Gastrocnemius medialis (tissue), 4 donors: ENCODE data around the gene CA9. TPM values are rescaled to one million over a fixed set of nuclear protein-coding genes. Genes with fewer than 3 reads are reported as not detected.

Experiments used
- ATAC-seq, 2 donors: fragments of 150-250 bp; one replicate each; pipeline ENCODE4 v1.9.1; 2016
- DNase-seq, 2 donors: peaks; one replicate each; pipeline ENCODE4 v3.0.0-alpha.2; 2019
- H3K27ac ChIP-seq, 4 donors: fragments of 200-600 bp; sonication (generic); 1 replicate in 1 of 4; 2 replicates in 3 of 4; pipeline ENCODE4 v1.5.1; 2016 to 2018; ENCODE audit warnings: mild to moderate bottlenecking in 2 of 4, moderate library complexity in 1 of 4
- H3K27me3 ChIP-seq, 3 donors: fragments of 200-600 bp; sonication (generic) in 2 of 3; 1 replicate in 1 of 3; 2 replicates in 2 of 3; pipeline versions ENCODE4 v1.5.1 to v1.6.0; 2016 to 2019; ENCODE audit warnings: mild to moderate bottlenecking in 1 of 3, moderate library complexity in 1 of 3
- H3K36me3 ChIP-seq, 2 donors: fragments of 200-600 bp; sonication (generic) in 1 of 2; one replicate each; pipeline ENCODE4 v1.5.1; 2017 to 2018
- H3K4me1 ChIP-seq, 2 donors: fragments of 200-600 bp; sonication (generic) in 1 of 2; one replicate each; pipeline ENCODE4 v1.5.1; 2016 to 2017; ENCODE audit warnings: mild to moderate bottlenecking in 2 of 2
- H3K4me3 ChIP-seq, 4 donors: fragments of 200-600 bp; sonication (generic) in 3 of 4; 1 replicate in 1 of 4; 2 replicates in 3 of 4; pipeline ENCODE4 v1.5.1; 2016 to 2019; ENCODE audit warnings: mild to moderate bottlenecking in 2 of 4
- H3K9me3 ChIP-seq, 3 donors: fragments of 200-600 bp; sonication (generic) in 2 of 3; 1 replicate in 1 of 3; 2 replicates in 2 of 3; pipeline ENCODE4 v1.5.1; 2016 to 2019
- CTCF ChIP-seq, 5 experiments: fragments of 450-650 bp in 3 of 5; fragments of 200-600 bp in 2 of 5; sonication (generic) in 2 of 5; IDR thresholded peaks in 4 of 5; conservative IDR thresholded peaks in 1 of 5; 1 replicate in 4 of 5; 2 replicates in 1 of 5; pipeline ENCODE4 v1.5.1; 2016 to 2019; ENCODE audit warnings: antibody characterized with exemption in 5 of 5, mild to moderate bottlenecking in 3 of 5, moderate library complexity in 3 of 5
- POLR2A ChIP-seq, 2 donors: fragments of 450-650 bp; IDR thresholded peaks; one replicate each; pipeline ENCODE4 v1.6.1; 2017; ENCODE audit warnings: antibody characterized with exemption in 2 of 2, mild to moderate bottlenecking in 2 of 2, moderate library complexity in 2 of 2
- in situ Hi-C, 4 donors: fragments of 200-750 bp; cut with MboI; loops; one replicate each; pipeline versions ENCODE4 v1.15.0 to v1.8.0; 2017; ENCODE audit warnings: low sequenced_read_pairs in 4 of 4
- intact Hi-C: fragments of 100-400 bp; cut with DNase I; formaldehyde crosslinking; loops from one replicate; pipeline ENCODE4 v1.15.1; 2023; ENCODE audit warnings: low total_unique reads
- microRNA-seq, 2 donors: library from miRNA; unstranded; fragments of <30 nt; microRNA quantifications; one replicate each; pipeline ENCODE4, GENCODE V29; 2016; ENCODE audit warnings: borderline replicate concordance in 2 of 2
- total RNA-seq, 4 donors: library from RNA; depleted of rRNA; stranded (reverse); fragments of >200 nt; gene quantifications; one replicate each; pipeline versions ENCODE4 v1.1.0 to v1.2.3, GENCODE V29; 2016

Gene CA9
- total RNA-seq, 4 donors from 2014 or later: not detected

GRCh38 chr9:35729101-35729500 is 55.4 kb downstream of the CA9 start:
- DNase-seq: no peak
- Histone ChIP-seq H3K4me3 (peak overlapping the region; percentile 21 to 40 (median 26)), H3K4me1 (peaks cover 51 to 62% of the 10 kb centered on the region in 2 donors), H3K9me3 (no peaks in the 10 kb centered on the region), H3K27ac (peak overlapping the region; percentile 88 to 98 (median 92)), H3K27me3 (no peaks in the 10 kb centered on the region), H3K36me3 (peaks cover 0 to 22% of the 10 kb centered on the region in 2 donors)
- intact Hi-C loops: no loop called here
- TF ChIP-seq POLR2A (IDR thresholded peaks at IDR 0.05) (no peak), CTCF (IDR thresholded peaks at IDR 0.05 in 4 of 5, conservative IDR thresholded peaks at IDR 0.05 in 1 of 5) (no peak)
- no peak for ATAC-seq
- in situ Hi-C loops: loop anchor here in 2 of 4 donors (10.0 to 25.0 kb wide), 2 partner anchors 64 to 242 kb away; partner anchors contain the start of genes ARHGEF39 (in 1 of the 2) and RUSC2 (in 1 of the 2)

DNA sequence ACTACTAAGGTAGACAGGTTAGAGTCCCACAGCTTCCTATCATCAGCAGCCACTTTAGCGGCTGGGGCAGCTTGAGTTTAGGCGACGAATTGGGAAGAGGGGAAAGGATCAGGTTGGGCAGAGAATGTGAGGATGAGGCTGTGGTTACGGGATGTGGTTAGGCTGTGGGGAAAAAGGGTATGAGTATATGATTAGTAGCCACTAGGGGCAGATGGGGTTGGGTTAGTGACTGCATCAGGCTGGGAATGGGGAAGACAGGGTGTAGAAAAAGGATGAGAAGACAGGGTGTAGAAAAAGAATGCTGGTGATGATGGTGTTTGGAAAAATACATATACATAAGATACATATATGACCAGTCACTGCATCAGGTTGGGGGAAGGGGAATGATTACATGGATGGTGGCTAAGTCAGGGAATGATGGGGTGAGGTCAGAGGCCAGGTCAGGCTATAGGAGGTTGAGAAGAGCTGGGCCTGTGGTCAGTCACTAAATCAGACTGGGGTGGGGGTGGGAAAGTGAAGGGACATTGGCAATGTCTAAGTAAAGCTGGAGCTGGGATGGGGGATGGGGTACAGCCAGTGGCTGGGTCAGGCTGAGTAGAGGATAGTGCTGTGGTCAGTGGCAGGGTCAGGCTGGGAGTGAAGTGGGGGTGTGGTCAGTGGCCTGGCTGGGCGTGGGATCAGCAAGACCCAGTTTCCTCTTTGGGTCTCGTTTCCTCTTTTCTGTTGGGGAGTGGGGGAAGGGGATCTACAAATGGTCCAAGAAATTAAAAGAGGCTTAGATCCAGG is 56.2 kb downstream of the CA9 start:
- no peaks in the 10 kb centered on the region for H3K27me3 ChIP-seq
- H3K27ac ChIP-seq: peak overlapping the region; percentile 88 to 98 (median 92)
- H3K36me3 ChIP-seq: peaks cover 0 to 19% of the 10 kb centered on the region in 2 donors
- H3K4me3 ChIP-seq: peak overlapping the region; percentile 27 to 94 (median 77)
- peak; percentile 19 to 51 for DNase-seq
- in situ Hi-C loops (loop anchor here in 2 of 4 donors (10.0 to 25.0 kb wide), 2 partner anchors 65 to 243 kb away; partner anchors contain the start of genes ARHGEF39 (in 1 of the 2) and RUSC2 (in 1 of the 2)), intact Hi-C loops (loop anchor here (5.0 to 10.0 kb wide), 2 partner anchors 245 to 462 kb away; partner anchors contain the start of gene CLTA)
- H3K9me3 ChIP-seq: no peaks in the 10 kb centered on the region
- no peak for ATAC-seq
- peak in 3 of 5 experiments; percentile 30 to 50 (median 44) for TF ChIP-seq CTCF (IDR thresholded peaks at IDR 0.05 in 4 of 5, conservative IDR thresholded peaks at IDR 0.05 in 1 of 5)
- no peak for TF ChIP-seq POLR2A (IDR thresholded peaks at IDR 0.05)
- H3K4me1 ChIP-seq: peaks cover 51 to 65% of the 10 kb centered on the region in 2 donors

DNA sequence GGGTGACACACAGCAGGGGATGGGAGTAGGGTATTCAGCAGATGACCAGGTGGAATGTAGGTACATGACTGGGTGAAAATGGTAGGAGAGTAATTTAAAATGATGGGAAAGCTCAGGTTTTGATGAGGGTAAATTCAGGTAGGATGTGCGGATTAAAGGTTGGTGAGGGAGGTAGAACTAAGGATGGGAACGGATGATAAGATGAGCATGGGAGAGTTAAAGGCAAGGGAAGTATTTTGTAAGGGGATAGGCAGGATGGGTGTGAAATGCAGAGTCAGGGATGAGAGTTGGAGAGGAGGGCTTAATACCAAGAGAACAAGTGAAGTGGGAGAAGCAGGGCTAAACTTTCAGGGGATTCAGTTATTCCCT is 56.7 kb downstream of the CA9 start:
- TF ChIP-seq CTCF (IDR thresholded peaks at IDR 0.05 in 4 of 5, conservative IDR thresholded peaks at IDR 0.05 in 1 of 5) (no peak), POLR2A (IDR thresholded peaks at IDR 0.05) (no peak)
- H3K4me3 ChIP-seq: peak overlapping the region; percentile 68 to 94 (median 87)
- ATAC-seq: no peak
- peaks cover 51 to 65% of the 10 kb centered on the region in 2 donors for H3K4me1 ChIP-seq
- in situ Hi-C loops (loop anchor here in 1 of 4 donors (25.0 kb wide), 1 partner anchor 243 kb away; the partner anchor contains the start of gene RUSC2), intact Hi-C loops (loop anchor here (5.0 to 10.0 kb wide), 2 partner anchors 246 to 462 kb away; partner anchors contain the start of gene CLTA)
- DNase-seq: no peak
- peaks cover 0 to 19% of the 10 kb centered on the region in 2 donors for H3K36me3 ChIP-seq
- H3K27ac ChIP-seq: peak overlapping the region; percentile 88 to 98 (median 92)
- no peaks in the 10 kb centered on the region for H3K9me3 ChIP-seq
- no peaks in the 10 kb centered on the region for H3K27me3 ChIP-seq

Small RNA genes lying within 50 kb of the gene (microRNA-seq; reads per million reads assigned to microRNA genes)
- gene MIR6852: 0 reads per million in 2 donors

Other genes starting within 250 kb of the CA9 start
- 100 to 1,000 TPM in 1 of 4 donors, 10 to 100 TPM in 3; 20.8 to 166 (median 45.7) TPM for gene RUSC2, start 183.8 kb upstream of the CA9 start, total RNA-seq
- gene TESK1, start 68.7 kb upstream of the CA9 start, total RNA-seq: 100 to 1,000 TPM in 1 of 4 donors, 10 to 100 TPM in 3; 48.1 to 108 (median 65.4) TPM
- gene CD72, start 55.5 kb upstream of the CA9 start, total RNA-seq: 10 to 100 TPM in 1 of 4 donors, under 1 TPM in 3; 0.40 to 18.3 (median 0.68) TPM
- not detected for gene SIT1, start 23.0 kb upstream of the CA9 start, total RNA-seq
- gene RMRP, start 15.9 kb upstream of the CA9 start, total RNA-seq: 100 to 1,000 TPM; 115 to 715 (median 367) TPM
- 10 to 100 TPM; 21.9 to 45.3 (median 31.5) TPM for gene CCDC107, start 15.6 kb upstream of the CA9 start, total RNA-seq
- under 1 TPM in 2 of 4 donors, not detected in 2; 0.07 to 0.10 TPM for gene ARHGEF39, start 8.7 kb upstream of the CA9 start, total RNA-seq
- 1,000 to 10,000 TPM; 6,121 to 7,913 (median 7,020) TPM for gene TPM2, start 16.0 kb downstream of the CA9 start, total RNA-seq
- 100 to 1,000 TPM; 106 to 256 (median 186) TPM for gene TLN1, start 58.3 kb downstream of the CA9 start, total RNA-seq
- gene CREB3, start 58.7 kb downstream of the CA9 start, total RNA-seq: 10 to 100 TPM; 17.8 to 39.6 (median 26.2) TPM
- 10 to 100 TPM; 47.3 to 63.2 (median 51.4) TPM for gene GBA2, start 75.3 kb downstream of the CA9 start, total RNA-seq
- gene RGP1, start 75.4 kb downstream of the CA9 start, total RNA-seq: 10 to 100 TPM; 22.0 to 41.1 (median 36.3) TPM
- not detected for gene MSMP, start 80.3 kb downstream of the CA9 start, total RNA-seq
- 10 to 100 TPM; 12.3 to 19.2 (median 16.3) TPM for gene NPR2, start 117.7 kb downstream of the CA9 start, total RNA-seq
- under 1 TPM in 2 of 4 donors, not detected in 2; 0.53 to 0.61 TPM for gene SPAG8, start 138.3 kb downstream of the CA9 start, total RNA-seq
- gene HINT2, start 141.1 kb downstream of the CA9 start, total RNA-seq: 10 to 100 TPM in 3 of 4 donors, 1 to 10 TPM in 1; 4.5 to 26.7 (median 22.0) TPM
- gene FAM221B, start 154.8 kb downstream of the CA9 start, total RNA-seq: not detected
- gene TMEM8B, start 155.3 kb downstream of the CA9 start, total RNA-seq: 1 to 10 TPM; 1.9 to 6.4 (median 6.1) TPM
- not detected for gene OR13J1, start 196.5 kb downstream of the CA9 start, total RNA-seq
- 1 to 10 TPM in 3 of 4 donors, not detected in 1; 3.2 to 5.1 (median 3.3) TPM for gene HRCT1, start 232.3 kb downstream of the CA9 start, total RNA-seq
- gene SPAAR, start 235.6 kb downstream of the CA9 start, total RNA-seq: 1 to 10 TPM; 1.3 to 4.4 (median 2.5) TPM